HepG2 (cell line): ENCODE results near the gene PSORS1C2. TPM values are rescaled to one million over a fixed set of nuclear protein-coding genes. Genes with fewer than 3 reads are reported as not detected.

Experiments used
- ATAC-seq: fragments of 200-7000 bp; cut with Tn5 transposase; 3 replicates; pipeline ENCODE4 v1.9.1; 2020; ENCODE audit warnings: mild to moderate bottlenecking, moderate library complexity
- BruUV-seq: library from RNA; stranded (reverse); fragments of 400-500 nt; replicated peaks from 2 replicates; lab custom pipeline; 2021; lab: Mats Ljungman, UMichigan
- CTCF ChIA-PET: fragments of 300-600 bp; formaldehyde crosslinking; extraction: SDS; loops from one replicate; lab custom pipeline; 2021; ENCODE audit warnings: low total read pairs, inconsistent platforms, low intra/inter-chr PET ratio; lab: Yijun Ruan, JAX
- POLR2A ChIA-PET: fragments of 350-600 bp; sonication (Branson Sonifier 250); formaldehyde crosslinking; loops from one replicate; lab custom pipeline; 2020; ENCODE audit warnings: antibody characterized with exemption, inconsistent platforms; lab: Yijun Ruan, JAX
- DNase-seq: peaks from one replicate; pipeline ENCODE4 v3.0.0-alpha.2; 2015; ENCODE audit warnings: low spot score
- FAIRE-seq: peaks from 3 replicates; lab custom pipeline; 2011; peaks lifted over from hg19 to GRCh38; lab: Jason Lieb, UNC
- H2AFZ ChIP-seq: one replicate; pipeline ENCODE4 v1.6.1; 2011; ENCODE audit warnings: low read length, inconsistent platforms
- H3K27ac ChIP-seq: fragments of 300-600 bp; 3 replicates; pipeline ENCODE4 v1.8.0; 2011; ENCODE audit warnings: mixed run types, mild to moderate bottlenecking, mixed read lengths, low read length, inconsistent platforms; ENCODE audit not compliant: insufficient read depth; ENCODE audit errors: extremely low read length
- H3K27me3 ChIP-seq, 2 experiments: fragments of 200-600 bp in 1 of 2; 2 replicates in 1 of 2; 3 replicates in 1 of 2; pipeline versions ENCODE4 v1.6.0 to v1.8.0; 2011; ENCODE audit warnings: low read length in 2 of 2, mild to moderate bottlenecking in 2 of 2, moderate library complexity in 2 of 2, inconsistent platforms in 1 of 2; ENCODE audit not compliant: insufficient read depth in 2 of 2, control insufficient read depth in 1 of 2
- H3K36me3 ChIP-seq, 2 experiments: fragments of 200-600 bp in 1 of 2; replicated peaks in 1 of 2; 2 replicates in 1 of 2; 3 replicates in 1 of 2; pipeline versions ENCODE4 v1.5.1 to v1.8.0; 2011; ENCODE audit warnings: low read length in 2 of 2, inconsistent platforms in 1 of 2; ENCODE audit not compliant: insufficient read depth in 2 of 2, control insufficient read depth in 1 of 2
- H3K4me1 ChIP-seq: 2 replicates; pipeline ENCODE4 v1.5.1; 2012; ENCODE audit warnings: low read length, inconsistent platforms; ENCODE audit not compliant: insufficient read depth
- H3K4me2 ChIP-seq: 2 replicates; pipeline ENCODE4 v1.6.0; 2011; ENCODE audit warnings: low read depth, low read length, inconsistent platforms
- H3K4me3 ChIP-seq, 3 experiments: fragments of 200-600 bp in 1 of 3; sonication (generic), shearing (Covaris generic) in 1 of 3; replicated peaks in 1 of 3; 2 replicates each; pipeline ENCODE4 v1.5.1; 2011 to 2016; ENCODE audit warnings: low read length in 3 of 3, inconsistent platforms in 2 of 3, low read depth in 2 of 3, mild to moderate bottlenecking in 2 of 3, control low read depth in 1 of 3, mixed read lengths in 1 of 3; ENCODE audit not compliant: insufficient read depth in 1 of 3
- H3K79me2 ChIP-seq: one replicate; pipeline ENCODE4 v1.6.1; 2011; ENCODE audit warnings: low read length, inconsistent platforms; ENCODE audit not compliant: insufficient read depth
- H3K9ac ChIP-seq: 2 replicates; pipeline ENCODE4 v1.6.0; 2011; ENCODE audit warnings: mild to moderate bottlenecking, low read depth, low read length, inconsistent platforms; ENCODE audit not compliant: insufficient read depth
- H3K9me3 ChIP-seq: 2 replicates; pipeline ENCODE4 v1.5.1; 2012; ENCODE audit warnings: mild to moderate bottlenecking, low read length
- H4K20me1 ChIP-seq: 2 replicates; pipeline ENCODE4 v1.6.0; 2011; ENCODE audit warnings: inconsistent platforms, mild to moderate bottlenecking, low read length, moderate library complexity; ENCODE audit not compliant: insufficient read depth
- FOXP1 ChIP-seq, 2 experiments: fragments of 450-650 bp in 1 of 2; IDR thresholded peaks; 2 replicates each; pipeline ENCODE4 v1.6.1; 2017 to 2018; ENCODE audit warnings: antibody characterized with exemption in 1 of 2
- KLF13 ChIP-seq: sonication (generic); formaldehyde crosslinking; IDR thresholded peaks from 2 replicates; pipeline ENCODE4 v1.4.0; 2020; ENCODE audit warnings: mild to moderate bottlenecking, missing genetic modification reagents
- WIZ ChIP-seq: sonication (generic); formaldehyde crosslinking; IDR thresholded peaks from 2 replicates; pipeline ENCODE4 v1.5.1; 2020; ENCODE audit warnings: mild to moderate bottlenecking, missing genetic modification reagents
- ZBTB44 ChIP-seq: sonication (generic); formaldehyde crosslinking; IDR thresholded peaks from 2 replicates; pipeline ENCODE4 v1.4.0; 2020; ENCODE audit warnings: missing genetic modification reagents
- ZNF44 ChIP-seq: sonication (generic); formaldehyde crosslinking; IDR thresholded peaks from 2 replicates; pipeline ENCODE4 v1.5.1; 2020; ENCODE audit warnings: mild to moderate bottlenecking, missing genetic modification reagents
- ZNF678 ChIP-seq: sonication (generic); formaldehyde crosslinking; IDR thresholded peaks from 2 replicates; pipeline ENCODE4 v1.4.0; 2020; ENCODE audit warnings: mild to moderate bottlenecking, missing genetic modification reagents
- ZNF775 ChIP-seq: sonication (generic); formaldehyde crosslinking; IDR thresholded peaks from 2 replicates; pipeline ENCODE4 v1.4.0; 2020; ENCODE audit warnings: missing genetic modification reagents, mild to moderate bottlenecking, moderate library complexity, borderline replicate concordance
- ZXDC ChIP-seq: sonication (generic); formaldehyde crosslinking; IDR thresholded peaks from 2 replicates; pipeline ENCODE4 v1.5.0; 2020; ENCODE audit warnings: mild to moderate bottlenecking, missing genetic modification reagents
- WGBS: methylation state at CpG from one replicate; pipeline ENCODE4 v1.1.6; 2017; ENCODE audit warnings: low lambda C conversion rate; 5-methylcytosine and 5-hydroxymethylcytosine counted together
- in situ Hi-C: cut with HindIII; loops from 2 replicates; pipeline ENCODE4 v1.10.0; 2017; ENCODE audit warnings: low pct_unique_long_range_greater_than_20kb; ENCODE audit not compliant: extremely low pct_ligation_motif_present
- intact Hi-C: fragments of 100-400 bp; cut with micrococcal nuclease; formaldehyde crosslinking; loops from one replicate; pipeline ENCODE4 v1.10.0; 2022; ENCODE audit not compliant: unreplicated experiment
- polyA plus RNA-seq, 8 experiments: library from polyadenylated mRNA; depleted of rRNA in 3 of 8; stranded (reverse) in 7 of 8; unstranded in 1 of 8; fragments of >200 nt; fragmentation: Illumina TruSeq in 4 of 8; extraction: Trizol in 4 of 8; gene quantifications; 2 replicates each; pipeline versions ENCODE4 v1.2.1 to v1.2.3, GENCODE V29; 2011 to 2016; ENCODE audit warnings: low read depth in 4 of 8, missing spikeins in 1 of 8, mixed read lengths in 1 of 8; ENCODE audit not compliant: insufficient read depth in 1 of 8
- total RNA-seq, 5 experiments: library from RNA; depleted of rRNA; stranded (reverse); fragments of >200 nt; fragmentation: Illumina TruSeq; extraction: Trizol; gene quantifications; 2 replicates each; pipeline ENCODE4 v1.2.3, GENCODE V29; 2016; ENCODE audit warnings: low read depth in 1 of 5
- TF ChIP-seq, protein P1 (sequence below): sonication (generic); formaldehyde crosslinking; IDR thresholded peaks from 2 replicates; pipeline ENCODE4 v1.4.0; 2020; ENCODE audit warnings: missing genetic modification reagents, borderline replicate concordance
- TF ChIP-seq, protein P2 (sequence below): sonication (generic); formaldehyde crosslinking; IDR thresholded peaks from 2 replicates; pipeline ENCODE4 v1.8.1; 2022; ENCODE audit warnings: low read depth, mild to moderate bottlenecking, missing genetic modification reagents

PSORS1C2 gene
- total and polyA plus RNA-seq, 2 of the 13 experiments (the other 11 are each of a cell fraction or from before 2014, with no cell fraction given), result not detected

- TF ChIP-seq ZNF678, result no peak
- TF ChIP-seq ZXDC (CRISPR knock-in tag), result no peak
Observed at GRCh38 chr6:31140643-31141042, 1.8 kb upstream of the PSORS1C2 start (continued).

DNA sequence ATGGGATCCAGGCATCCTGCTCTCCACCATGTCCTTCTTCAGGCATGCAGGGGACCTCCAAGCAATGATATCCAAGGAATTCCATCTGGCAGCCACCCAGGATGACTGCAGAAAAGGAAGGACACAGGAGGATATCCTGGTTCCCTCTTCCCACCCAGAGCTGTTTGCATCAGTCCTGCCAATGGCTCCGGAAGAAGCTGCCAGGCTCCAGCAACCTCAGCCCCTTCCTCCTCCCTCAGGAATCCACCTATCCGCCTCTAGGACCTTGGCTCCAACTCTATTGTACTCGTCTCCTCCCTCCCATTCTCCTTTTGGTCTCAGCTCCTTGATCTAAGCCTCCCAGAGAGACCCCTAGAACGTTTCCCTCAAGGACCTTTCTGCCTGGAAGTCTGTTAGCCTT lies 733 bp upstream of the PSORS1C2 start:
- Histone ChIP-seq H3K27me3 (0 out of 5 replicates have a peak, but pooled peaks cover 0 to 4% of the 10 kb centered on the region in 2 experiments), H2AFZ (no peak overlapping the region), H3K9ac (no peak overlapping the region), H3K27ac (no peak overlapping the region), H4K20me1 (no peaks in the 10 kb centered on the region), H3K4me3 (no peak overlapping the region), H3K79me2 (no peaks in the 10 kb centered on the region), H3K4me2 (no peak overlapping the region), H3K4me1 (peaks cover 7% of the 10 kb centered on the region), H3K9me3 (no peaks in the 10 kb centered on the region), H3K36me3 (peaks cover 1 to 10% of the 10 kb centered on the region in 2 experiments; a peak in 3 of 5 replicates)
- intact Hi-C loops, result no loop called here
- no TSS peak for BruUV-seq
- WGBS, result 6% methylated on average over 4 of the region's 4 CpGs
- ATAC-seq (no peak), FAIRE-seq (no peak), DNase-seq (no peak)
- POLR2A ChIA-PET, result no interaction called here
- in situ Hi-C loops, result loop anchor here (5.0 kb wide), 2 partner anchors 53 to 228 kb away; no protein-coding TSS in a partner anchor
- CTCF ChIA-PET, result no interaction called here
- no peak for TF ChIP-seq WIZ (CRISPR knock-in tag)
- no peak for TF ChIP-seq FOXP1 (IDR thresholded peaks at IDR 0.05)
- TF ChIP-seq FOXP1 (CRISPR knock-in tag; IDR thresholded peaks at IDR 0.05), result no peak
- TF ChIP-seq ZBTB44 (CRISPR knock-in tag), result no peak
- no peak for TF ChIP-seq ZNF44 (CRISPR knock-in tag)
- TF ChIP-seq KLF13 (CRISPR knock-in tag), result no peak
- TF ChIP-seq, protein P1, sequence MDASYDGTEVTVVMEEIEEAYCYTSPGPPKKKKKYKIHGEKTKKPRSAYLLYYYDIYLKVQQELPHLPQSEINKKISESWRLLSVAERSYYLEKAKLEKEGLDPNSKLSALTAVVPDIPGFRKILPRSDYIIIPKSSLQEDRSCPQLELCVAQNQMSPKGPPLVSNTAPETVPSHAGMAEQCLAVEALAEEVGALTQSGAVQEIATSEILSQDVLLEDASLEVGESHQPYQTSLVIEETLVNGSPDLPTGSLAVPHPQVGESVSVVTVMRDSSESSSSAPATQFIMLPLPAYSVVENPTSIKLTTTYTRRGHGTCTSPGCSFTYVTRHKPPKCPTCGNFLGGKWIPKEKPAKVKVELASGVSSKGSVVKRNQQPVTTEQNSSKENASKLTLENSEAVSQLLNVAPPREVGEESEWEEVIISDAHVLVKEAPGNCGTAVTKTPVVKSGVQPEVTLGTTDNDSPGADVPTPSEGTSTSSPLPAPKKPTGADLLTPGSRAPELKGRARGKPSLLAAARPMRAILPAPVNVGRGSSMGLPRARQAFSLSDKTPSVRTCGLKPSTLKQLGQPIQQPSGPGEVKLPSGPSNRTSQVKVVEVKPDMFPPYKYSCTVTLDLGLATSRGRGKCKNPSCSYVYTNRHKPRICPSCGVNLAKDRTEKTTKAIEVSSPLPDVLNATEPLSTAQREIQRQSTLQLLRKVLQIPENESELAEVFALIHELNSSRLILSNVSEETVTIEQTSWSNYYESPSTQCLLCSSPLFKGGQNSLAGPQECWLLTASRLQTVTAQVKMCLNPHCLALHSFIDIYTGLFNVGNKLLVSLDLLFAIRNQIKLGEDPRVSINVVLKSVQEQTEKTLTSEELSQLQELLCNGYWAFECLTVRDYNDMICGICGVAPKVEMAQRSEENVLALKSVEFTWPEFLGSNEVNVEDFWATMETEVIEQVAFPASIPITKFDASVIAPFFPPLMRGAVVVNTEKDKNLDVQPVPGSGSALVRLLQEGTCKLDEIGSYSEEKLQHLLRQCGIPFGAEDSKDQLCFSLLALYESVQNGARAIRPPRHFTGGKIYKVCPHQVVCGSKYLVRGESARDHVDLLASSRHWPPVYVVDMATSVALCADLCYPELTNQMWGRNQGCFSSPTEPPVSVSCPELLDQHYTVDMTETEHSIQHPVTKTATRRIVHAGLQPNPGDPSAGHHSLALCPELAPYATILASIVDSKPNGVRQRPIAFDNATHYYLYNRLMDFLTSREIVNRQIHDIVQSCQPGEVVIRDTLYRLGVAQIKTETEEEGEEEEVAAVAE, result no peak
- no peak for TF ChIP-seq ZNF775 (CRISPR knock-in tag)
- TF ChIP-seq, protein P2, sequence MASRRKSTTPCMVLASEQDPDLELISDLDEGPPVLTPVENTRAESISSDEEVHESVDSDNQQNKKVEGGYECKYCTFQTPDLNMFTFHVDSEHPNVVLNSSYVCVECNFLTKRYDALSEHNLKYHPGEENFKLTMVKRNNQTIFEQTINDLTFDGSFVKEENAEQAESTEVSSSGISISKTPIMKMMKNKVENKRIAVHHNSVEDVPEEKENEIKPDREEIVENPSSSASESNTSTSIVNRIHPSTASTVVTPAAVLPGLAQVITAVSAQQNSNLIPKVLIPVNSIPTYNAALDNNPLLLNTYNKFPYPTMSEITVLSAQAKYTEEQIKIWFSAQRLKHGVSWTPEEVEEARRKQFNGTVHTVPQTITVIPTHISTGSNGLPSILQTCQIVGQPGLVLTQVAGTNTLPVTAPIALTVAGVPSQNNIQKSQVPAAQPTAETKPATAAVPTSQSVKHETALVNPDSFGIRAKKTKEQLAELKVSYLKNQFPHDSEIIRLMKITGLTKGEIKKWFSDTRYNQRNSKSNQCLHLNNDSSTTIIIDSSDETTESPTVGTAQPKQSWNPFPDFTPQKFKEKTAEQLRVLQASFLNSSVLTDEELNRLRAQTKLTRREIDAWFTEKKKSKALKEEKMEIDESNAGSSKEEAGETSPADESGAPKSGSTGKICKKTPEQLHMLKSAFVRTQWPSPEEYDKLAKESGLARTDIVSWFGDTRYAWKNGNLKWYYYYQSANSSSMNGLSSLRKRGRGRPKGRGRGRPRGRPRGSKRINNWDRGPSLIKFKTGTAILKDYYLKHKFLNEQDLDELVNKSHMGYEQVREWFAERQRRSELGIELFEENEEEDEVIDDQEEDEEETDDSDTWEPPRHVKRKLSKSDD (CRISPR knock-in tag), result no peak
